ENCODE results near the gene ZNF529.

- no peak for TF ChIP-seq POLR2A (IDR thresholded peaks at IDR 0.05)
- no peak for TF ChIP-seq POLR2AphosphoS5 (IDR thresholded peaks at IDR 0.05)
Observed at GRCh38 chr19:36572593-36573019, 486 bp downstream of the ZNF529 start.
